A549 (cell line): ENCODE data around the gene CHST13.

Source experiments
- EP300 ChIP-seq, 2 experiments: fragments of >200 bp; sonication (Bioruptor Twin); formaldehyde crosslinking; IDR thresholded peaks; 2 replicates in 1 of 2; 3 replicates in 1 of 2; pipeline ENCODE4 v1.6.1; 2016 to 2017
- MAZ ChIP-seq: fragments of 150-350 bp; IDR thresholded peaks from 2 replicates; pipeline ENCODE4 v1.6.1; 2014; ENCODE audit warnings: antibody characterized with exemption, low read depth, low read length, borderline replicate concordance
- REST ChIP-seq: fragments of 200-600 bp; sonication (generic); IDR thresholded peaks from 2 replicates; pipeline ENCODE4 v1.6.1; 2016; ENCODE audit warnings: antibody characterized with exemption, mild to moderate bottlenecking, moderate library complexity
- SREBF2 ChIP-seq: fragments of 450-650 bp; IDR thresholded peaks from 2 replicates; pipeline ENCODE4 v1.6.1; 2014; ENCODE audit warnings: mild to moderate bottlenecking, moderate library complexity

GRCh38 chr3:126552688-126553283 is 28.8 kb downstream of the CHST13 start:
- TF ChIP-seq REST (no peak), EP300 (IDR thresholded peaks at IDR 0.05) (no peak), SREBF2 (no peak), MAZ (no peak)
